ENCODE measurements around the gene FASN.

DNA sequence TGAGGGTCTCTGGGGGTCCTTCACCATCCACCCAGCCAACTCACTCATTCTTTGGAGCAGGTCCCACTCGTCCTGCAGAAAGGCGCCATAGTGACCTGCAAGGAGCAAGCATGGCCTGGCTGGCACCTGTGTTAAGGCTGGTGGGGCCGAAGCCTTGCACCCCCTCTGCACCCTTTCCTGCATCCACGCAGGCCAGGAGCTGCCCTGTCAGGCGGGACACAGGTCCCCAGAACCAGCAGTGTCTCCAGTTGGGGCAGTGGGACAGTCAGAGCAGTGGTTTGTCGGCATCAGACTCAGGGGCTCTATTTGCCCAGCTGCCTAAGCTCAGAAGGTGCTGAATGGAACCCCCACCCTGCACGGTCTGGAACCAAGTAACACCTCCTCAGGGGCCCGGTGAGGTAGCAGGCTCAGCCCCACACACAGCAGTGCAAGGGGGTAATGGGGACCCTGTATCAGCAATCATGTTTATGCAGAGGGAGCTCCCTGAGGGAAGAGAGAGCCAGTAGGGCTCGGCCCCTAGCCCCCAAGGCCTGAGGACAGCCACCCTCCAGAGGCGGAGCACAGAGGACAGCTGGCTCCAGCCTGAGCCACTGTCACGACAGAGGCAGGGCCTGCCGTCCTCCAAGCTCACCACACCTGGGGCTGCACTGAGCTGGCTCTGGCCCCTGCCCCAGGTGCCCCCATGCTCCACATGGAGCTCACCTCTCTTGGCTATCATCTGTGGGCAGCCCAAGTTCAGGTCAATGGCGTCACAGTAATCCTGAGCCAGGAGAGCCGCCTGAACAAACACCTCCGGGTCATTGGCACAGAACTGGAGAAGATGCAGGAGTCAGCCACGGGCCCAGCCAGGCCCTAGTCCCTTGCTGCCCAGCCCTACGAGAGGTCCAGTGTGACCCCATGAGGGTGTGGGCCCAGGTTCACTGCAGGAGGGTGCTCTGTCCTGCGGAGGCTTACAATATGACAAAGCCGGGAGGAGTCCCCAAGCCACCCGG, 34.3 kb downstream of the FASN start:
- TF ChIP-seq, protein P1, sequence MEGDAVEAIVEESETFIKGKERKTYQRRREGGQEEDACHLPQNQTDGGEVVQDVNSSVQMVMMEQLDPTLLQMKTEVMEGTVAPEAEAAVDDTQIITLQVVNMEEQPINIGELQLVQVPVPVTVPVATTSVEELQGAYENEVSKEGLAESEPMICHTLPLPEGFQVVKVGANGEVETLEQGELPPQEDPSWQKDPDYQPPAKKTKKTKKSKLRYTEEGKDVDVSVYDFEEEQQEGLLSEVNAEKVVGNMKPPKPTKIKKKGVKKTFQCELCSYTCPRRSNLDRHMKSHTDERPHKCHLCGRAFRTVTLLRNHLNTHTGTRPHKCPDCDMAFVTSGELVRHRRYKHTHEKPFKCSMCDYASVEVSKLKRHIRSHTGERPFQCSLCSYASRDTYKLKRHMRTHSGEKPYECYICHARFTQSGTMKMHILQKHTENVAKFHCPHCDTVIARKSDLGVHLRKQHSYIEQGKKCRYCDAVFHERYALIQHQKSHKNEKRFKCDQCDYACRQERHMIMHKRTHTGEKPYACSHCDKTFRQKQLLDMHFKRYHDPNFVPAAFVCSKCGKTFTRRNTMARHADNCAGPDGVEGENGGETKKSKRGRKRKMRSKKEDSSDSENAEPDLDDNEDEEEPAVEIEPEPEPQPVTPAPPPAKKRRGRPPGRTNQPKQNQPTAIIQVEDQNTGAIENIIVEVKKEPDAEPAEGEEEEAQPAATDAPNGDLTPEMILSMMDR (conservative IDR thresholded peaks at IDR 0.05 in 1 of 2, IDR thresholded peaks at IDR 0.05 in 1 of 2; ENCODE audit: low read depth in 1 of 2, low read length in 2 of 2) = no peak
- TF ChIP-seq EZH2 (IDR thresholded peaks at IDR 0.05; ENCODE audit: low read length, missing control alignments) = no peak
